Measurements from ENCODE around the gene ROR1. TPM values are rescaled to one million over a fixed set of nuclear protein-coding genes. Genes with fewer than 3 reads are reported as not detected.

The ROR1 gene
- total RNA-seq, 1 experiment from 2014 or later: 2.5 TPM

GRCh38 chr1:64176659-64177058 lies 402.8 kb downstream of the ROR1 start:
- peak; percentile 14 for DNase-seq (ENCODE audit: low read depth)

GRCh38 chr1:64179588-64179987 lies 405.8 kb downstream of the ROR1 start:
- no peak for DNase-seq (ENCODE audit: low read depth)

- no peak for DNase-seq (ENCODE audit: low read depth)
Measured at GRCh38 chr1:64182207-64182606, 408.4 kb downstream of the ROR1 start.

GRCh38 chr1:64183395-64184002 lies 409.7 kb downstream of the ROR1 start:
- peak; percentile 14 for DNase-seq (ENCODE audit: low read depth)

DNA sequence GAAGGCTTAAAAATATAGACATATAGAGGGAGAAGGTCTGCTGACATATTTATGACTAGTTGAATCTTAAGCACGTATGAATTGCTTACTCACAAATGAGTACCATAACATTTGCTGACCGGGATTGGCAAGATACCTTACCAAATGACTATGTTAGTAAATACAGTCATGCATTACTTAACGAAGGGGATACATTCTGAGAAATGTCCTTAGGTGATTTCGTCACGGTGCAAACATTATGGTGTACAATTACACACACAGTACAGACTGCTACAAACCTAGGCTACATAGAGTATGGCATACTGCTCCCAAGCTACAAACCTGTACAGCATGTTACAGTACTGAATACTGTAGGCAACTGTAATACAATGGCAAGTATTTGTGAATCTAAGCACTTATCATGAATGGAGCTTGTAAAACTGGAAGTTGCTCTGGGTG lies 410.2 kb downstream of the ROR1 start:
- DNase-seq (ENCODE audit: low read depth): peak; percentile 68

DNA sequence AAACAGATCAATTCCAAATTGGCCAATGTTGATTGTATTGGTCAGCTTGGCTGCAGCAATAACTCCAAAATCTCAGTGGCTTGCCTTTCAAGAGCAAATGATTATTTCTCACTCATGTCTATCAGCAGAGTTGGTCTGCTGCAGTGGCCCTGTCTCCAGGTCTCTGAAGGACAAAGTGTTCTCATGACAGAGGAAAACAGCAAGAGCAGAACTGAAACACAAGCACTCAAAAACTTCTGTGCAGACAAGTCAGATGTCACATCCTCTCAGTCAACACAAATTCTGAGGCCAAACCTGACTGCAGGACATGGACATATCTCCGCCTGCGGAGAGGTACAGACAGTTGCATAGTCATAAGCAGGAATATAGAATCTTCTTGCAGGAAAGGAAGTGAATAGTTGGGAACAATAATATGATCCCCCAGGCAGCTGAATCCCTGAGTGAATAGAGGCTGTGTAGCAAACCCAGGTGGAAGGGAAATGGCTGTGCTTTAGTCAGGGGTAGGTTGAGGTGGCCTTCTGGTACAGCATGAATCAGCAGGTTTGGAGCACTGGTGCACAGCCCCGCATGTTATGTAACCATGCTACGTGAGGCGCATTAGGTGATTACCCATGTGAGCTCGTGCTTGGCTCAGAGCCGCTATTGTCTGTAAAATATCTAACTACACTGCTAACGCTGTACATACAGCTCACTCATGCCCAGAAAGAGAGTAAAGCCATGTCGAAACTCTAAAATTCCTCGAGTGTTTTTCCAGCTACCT lies 412.5 kb downstream of the ROR1 start:
- no peak for DNase-seq (ENCODE audit: low read depth)

DNA sequence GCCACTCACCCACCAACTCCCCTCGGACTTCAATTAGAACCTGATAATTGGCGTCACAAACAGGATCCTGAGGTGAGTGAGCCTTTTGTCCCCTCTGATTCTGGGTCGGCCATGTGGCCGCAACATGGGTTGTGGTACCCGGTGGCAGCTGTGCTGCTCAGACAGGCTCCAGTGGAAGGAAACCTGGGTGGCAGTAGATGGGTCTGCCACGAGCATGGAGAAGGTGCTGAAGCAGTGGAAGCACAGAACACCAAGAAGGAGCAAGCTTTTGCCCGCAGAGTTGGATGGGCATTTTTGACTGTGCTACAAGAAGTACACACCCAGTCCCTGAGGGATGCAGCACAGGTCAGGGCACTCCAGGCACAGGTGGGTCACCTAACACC lies 413.1 kb downstream of the ROR1 start:
- DNase-seq (ENCODE audit: low read depth): no peak

DNA sequence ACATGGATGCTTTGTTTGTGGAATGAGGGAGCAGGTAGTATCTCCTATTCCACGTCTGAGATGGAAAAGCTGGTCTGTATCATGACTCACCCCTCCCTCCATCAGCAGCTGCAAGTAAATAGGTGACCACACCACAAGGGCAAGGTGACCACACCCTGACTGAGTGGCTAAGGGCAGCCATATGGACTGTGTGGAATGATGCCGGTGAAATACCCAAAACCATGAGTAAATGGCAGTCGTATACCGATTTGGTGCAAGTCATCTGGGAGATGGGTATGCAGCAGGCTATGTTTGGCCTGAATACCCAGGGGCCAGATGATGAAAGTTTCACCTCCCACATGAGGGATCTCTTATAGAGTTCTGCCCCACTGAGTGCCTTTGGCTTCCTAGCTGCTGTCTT lies 413.8 kb downstream of the ROR1 start:
- DNase-seq (ENCODE audit: low read depth): peak; percentile 33

GRCh38 chr1:64192290-64192689 lies 418.5 kb downstream of the ROR1 start:
- no peak for DNase-seq (ENCODE audit: low read depth)

DNA sequence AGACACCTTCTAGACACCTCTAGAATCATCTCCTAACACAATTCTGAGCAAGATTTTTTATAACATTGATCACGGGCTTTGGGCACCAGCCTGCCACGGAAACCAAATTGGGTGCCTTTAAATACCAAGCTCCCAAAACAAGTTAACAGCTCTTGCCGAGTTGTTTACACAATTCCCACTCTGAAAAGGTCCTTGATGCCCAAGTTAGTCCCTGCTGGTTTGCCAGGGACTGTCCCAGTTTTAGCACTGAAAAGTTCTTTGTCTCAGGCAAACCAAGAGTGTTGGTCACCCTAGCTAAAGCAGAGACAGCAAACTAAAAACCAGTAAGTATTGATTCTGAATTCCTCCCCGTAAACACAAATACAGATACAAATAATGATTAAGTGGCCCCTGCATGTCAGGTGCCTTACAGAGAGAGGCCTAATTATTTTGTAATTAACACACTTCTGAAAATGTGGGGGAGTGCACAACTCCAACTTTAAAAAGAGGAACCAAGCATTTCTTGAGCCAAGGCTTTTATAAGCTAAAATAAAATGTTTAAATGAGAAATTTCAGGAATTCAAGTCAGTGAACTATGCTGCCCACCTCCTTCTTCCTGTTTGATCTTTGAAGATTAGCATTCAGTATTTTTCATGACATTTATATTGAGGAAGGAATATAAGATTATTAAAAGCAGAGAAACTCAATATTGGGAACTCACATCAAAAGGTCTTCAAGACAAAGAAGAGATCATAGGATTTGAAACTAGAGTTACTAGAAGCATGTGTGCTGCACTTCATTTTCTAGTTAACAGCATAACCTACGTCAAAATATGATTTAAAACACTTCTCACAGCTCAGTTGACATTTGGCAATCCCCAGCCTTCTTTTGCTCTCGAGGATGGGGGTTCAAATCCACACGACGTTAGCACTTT lies 420.6 kb downstream of the ROR1 start:
- no peak for DNase-seq (ENCODE audit: low read depth)

DNA sequence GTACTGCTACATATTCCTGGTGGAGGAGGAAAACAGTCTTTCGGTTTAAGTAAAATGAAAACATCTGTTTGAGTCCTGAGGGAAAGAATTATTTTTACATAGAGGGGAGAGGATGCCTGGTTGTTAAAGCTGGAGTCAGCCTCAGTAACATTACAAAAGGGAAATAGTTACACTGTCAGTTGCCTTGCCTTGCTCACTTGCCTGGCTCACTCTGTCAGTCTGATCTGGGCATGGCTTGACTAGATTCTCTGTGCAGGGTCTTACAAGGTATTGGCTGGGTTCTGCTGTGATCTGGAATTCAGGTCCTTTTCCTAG lies 421.2 kb downstream of the ROR1 start:
- no peak for DNase-seq (ENCODE audit: low read depth)

DNA sequence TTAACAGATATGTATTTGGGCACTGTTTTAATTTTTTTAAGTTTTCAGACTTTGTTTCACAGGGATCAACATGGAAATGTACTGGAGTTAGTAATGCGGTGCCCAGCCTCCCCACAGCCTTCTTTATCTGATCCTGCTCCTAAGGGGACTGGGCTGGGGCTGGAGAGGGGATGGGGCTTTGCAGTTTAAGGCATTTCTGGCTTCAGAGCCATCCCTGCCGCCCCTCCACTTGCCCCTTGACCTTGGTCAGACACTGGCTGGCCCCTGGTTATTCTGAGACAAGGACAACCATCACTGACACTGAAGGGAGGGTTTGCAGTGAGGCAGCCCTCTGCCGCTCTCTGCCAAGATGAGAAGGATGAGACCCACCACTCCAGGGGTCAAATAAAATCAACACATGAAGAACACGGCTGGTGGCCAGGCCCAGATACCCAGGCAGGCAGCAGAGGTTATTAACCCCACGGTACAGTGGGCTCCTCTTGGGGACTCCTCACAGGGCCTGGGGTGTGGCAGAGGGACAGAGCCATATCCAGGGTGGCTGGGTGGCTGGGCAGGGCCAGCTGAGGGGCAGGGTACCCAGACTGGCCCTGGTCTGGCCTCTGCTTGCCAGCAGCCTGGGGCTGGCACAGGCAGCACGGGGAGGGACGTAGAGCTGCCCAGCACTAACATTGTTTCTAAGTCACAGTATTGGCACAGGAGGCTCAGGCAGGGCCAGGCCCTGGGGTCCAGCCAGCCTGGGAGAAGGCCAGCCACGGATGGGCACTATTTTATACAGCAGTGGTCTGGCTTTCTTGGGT lies 422.5 kb downstream of the ROR1 start:
- DNase-seq (ENCODE audit: low read depth): no peak

DNA sequence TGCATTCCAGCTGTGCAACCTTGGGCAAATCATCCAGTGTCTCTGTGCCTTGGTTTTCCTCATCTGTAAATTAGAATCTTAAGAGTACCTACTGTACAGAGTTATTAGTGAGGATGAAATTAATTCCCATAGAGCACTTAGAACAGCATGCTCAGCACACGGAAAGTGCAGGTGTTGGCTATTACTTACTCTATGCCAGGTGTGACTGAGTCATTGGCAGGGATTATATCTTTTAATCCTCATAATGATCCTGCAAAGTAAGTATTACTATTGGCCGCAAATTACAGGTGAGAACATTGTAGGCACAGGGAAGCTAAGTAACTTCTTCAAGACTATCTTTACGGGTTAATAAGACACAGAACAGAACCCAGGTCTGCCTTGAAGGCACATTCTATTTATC lies 423.3 kb downstream of the ROR1 start:
- DNase-seq (ENCODE audit: low read depth): no peak

- DNase-seq (ENCODE audit: low read depth): peak; percentile 10
Measured at GRCh38 chr1:64199154-64199553, 425.3 kb downstream of the ROR1 start.

GRCh38 chr1:64200064-64200463 lies 426.2 kb downstream of the ROR1 start:
- DNase-seq (ENCODE audit: low read depth): no peak

DNA sequence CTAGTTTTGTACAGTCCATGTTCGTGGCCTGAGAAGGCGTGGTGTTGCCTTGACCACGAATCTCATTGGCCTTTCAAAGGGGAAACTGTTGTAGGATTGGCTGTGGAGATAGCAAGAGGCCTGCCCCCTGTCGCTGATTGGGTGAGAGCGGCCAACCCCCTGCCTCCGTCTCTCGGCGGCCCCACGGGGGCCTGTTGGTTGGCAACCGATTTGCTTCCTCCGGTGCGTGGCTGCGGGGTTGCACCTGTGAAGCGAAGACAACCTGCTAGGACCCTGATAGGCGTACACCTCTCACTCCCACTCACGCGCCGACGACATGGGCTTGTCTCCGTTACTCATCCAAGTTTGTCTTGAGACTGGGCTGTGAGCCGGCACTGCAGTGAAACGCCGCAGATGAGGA lies 429.6 kb downstream of the ROR1 start, which contains the start of gene UBE2U:
TSS of gene UBE2U (plus strand) at position 204 of the 400 bp plus-strand sequence. CDS start 428 bp downstream, outside the sequence.
- no peak for DNase-seq (ENCODE audit: low read depth)

GRCh38 chr1:64209221-64209620 lies 435.4 kb downstream of the ROR1 start:
- DNase-seq (ENCODE audit: low read depth): peak; percentile 10

GRCh38 chr1:64212031-64212430 lies 438.2 kb downstream of the ROR1 start:
- DNase-seq (ENCODE audit: low read depth): peak; percentile 62

DNA sequence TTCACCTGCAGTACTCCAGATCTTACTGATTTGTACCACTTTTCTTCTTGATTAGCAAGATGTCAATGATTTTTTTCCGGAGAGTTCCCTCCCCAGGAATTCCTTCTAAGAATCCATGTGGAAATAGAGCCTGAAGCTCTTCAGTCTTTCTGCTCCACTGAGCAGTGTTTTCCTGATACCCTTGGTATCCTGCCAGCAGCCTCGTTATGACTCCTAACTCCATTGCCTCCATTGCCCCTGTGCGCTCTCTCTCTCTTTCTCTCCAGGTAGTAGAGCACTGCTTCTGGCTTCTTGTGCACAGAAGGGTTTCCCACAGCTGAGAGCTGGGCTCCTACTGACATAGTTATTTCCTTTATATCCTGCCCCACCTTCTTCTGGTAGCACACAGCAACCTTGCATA lies 441.8 kb downstream of the ROR1 start:
- peak; percentile 48 for DNase-seq (ENCODE audit: low read depth)

DNA sequence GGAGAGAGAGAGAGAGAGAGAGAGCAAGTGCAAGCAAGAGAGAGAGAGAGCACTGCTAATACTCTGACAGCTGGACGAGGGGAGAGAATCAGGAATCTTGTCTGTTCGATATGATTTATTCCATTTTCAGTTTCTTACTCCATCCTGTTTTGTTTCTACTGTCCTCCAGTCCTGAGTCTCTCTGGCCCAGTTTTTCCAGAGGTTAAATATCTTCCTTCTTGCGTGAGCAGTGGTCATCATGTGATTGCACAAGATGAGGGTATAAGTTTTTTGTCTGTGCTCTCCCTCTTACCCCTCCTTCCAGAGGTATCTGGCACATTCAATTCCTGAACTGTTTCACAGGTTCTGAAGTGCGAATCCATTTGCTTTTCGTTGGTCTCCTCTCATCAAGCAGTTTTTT lies 446.4 kb downstream of the ROR1 start:
- no peak for DNase-seq (ENCODE audit: low read depth)

DNA sequence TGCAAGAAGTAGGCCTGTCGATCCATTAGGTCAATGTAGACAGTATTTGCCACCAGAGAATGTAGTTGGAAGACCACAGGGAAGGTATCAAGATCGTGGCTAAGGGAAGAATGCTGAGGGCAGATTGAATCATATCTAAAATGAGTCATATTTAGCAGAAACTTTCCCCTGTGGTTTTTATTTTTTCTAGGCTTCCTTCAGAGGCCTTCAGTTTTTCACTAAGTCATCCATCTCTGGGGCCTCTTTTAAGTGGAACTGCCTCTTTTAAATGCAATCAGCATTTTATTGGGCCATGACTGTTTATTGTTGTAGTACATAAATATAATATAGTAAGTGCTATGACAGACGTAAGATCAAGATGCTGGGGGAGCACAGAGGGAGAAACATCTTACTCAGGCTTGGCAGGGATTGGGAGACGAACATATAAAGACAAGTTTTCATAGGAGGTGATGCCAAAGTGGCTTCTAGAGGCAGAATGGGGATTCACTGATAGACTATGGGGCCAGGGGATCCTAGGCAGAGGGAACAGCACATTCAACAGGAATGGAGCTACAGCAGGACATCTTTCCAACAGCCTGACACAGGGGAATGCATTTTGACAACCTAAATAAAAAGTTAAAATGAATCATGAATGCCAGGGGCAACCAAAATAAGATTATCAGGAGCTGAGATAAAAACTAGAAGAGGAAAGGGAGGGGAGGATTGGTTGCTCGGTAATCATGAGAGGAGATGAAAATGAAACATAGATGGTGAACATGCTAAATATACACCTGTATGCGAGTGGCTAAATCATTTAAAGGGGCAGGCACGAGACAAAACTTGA lies 449.7 kb downstream of the ROR1 start:
- DNase-seq (ENCODE audit: low read depth): peak; percentile 93

All from M059J (cell line).